Gastrocnemius medialis (tissue), 4 donors: ENCODE measurements around the gene LPAR1.

Source experiments
- CTCF ChIP-seq, 5 experiments: fragments of 450-650 bp in 3 of 5; fragments of 200-600 bp in 2 of 5; sonication (generic) in 2 of 5; IDR thresholded peaks in 4 of 5; conservative IDR thresholded peaks in 1 of 5; 1 replicate in 4 of 5; 2 replicates in 1 of 5; pipeline ENCODE4 v1.5.1; 2016 to 2019; ENCODE audit warnings: antibody characterized with exemption in 5 of 5, mild to moderate bottlenecking in 3 of 5, moderate library complexity in 3 of 5
- POLR2A ChIP-seq, 2 donors: fragments of 450-650 bp; IDR thresholded peaks; one replicate each; pipeline ENCODE4 v1.6.1; 2017; ENCODE audit warnings: antibody characterized with exemption in 2 of 2, mild to moderate bottlenecking in 2 of 2, moderate library complexity in 2 of 2

- TF ChIP-seq CTCF (IDR thresholded peaks at IDR 0.05 in 4 of 5, conservative IDR thresholded peaks at IDR 0.05 in 1 of 5) (no peak), POLR2A (IDR thresholded peaks at IDR 0.05) (no peak)
These were observed 143.5 kb downstream of the LPAR1 start for GRCh38 chr9:110894731-110895130.
